Ishikawa (cell line): ENCODE measurements around the gene EPN2.

Experiments used
- CEBPB ChIP-seq: IDR thresholded peaks from 2 replicates; pipeline ENCODE4 v1.6.1; 2012
- CREB1 ChIP-seq: IDR thresholded peaks from 2 replicates; pipeline ENCODE4 v1.6.1; 2012; ENCODE audit warnings: low read depth
- EGR1 ChIP-seq: IDR thresholded peaks from 2 replicates; pipeline ENCODE4 v1.6.1; 2012
- EP300 ChIP-seq: IDR thresholded peaks from 2 replicates; pipeline ENCODE4 v1.6.1; 2012; ENCODE audit warnings: borderline replicate concordance
- FOXM1 ChIP-seq: IDR thresholded peaks from 2 replicates; pipeline ENCODE4 v1.6.1; 2012; ENCODE audit warnings: low read depth, borderline replicate concordance
- NFIC ChIP-seq: IDR thresholded peaks from 2 replicates; pipeline ENCODE4 v1.6.1; 2012
- RAD21 ChIP-seq: IDR thresholded peaks from 2 replicates; pipeline ENCODE4 v1.6.1; 2012; ENCODE audit warnings: low read depth
- TAF1 ChIP-seq: IDR thresholded peaks from 2 replicates; pipeline ENCODE4 v1.6.1; 2012; ENCODE audit warnings: low read depth, mild to moderate bottlenecking
- TCF12 ChIP-seq: IDR thresholded peaks from 2 replicates; pipeline ENCODE4 v1.6.1; 2012; ENCODE audit warnings: low read depth
- TEAD4 ChIP-seq: IDR thresholded peaks from 2 replicates; pipeline ENCODE4 v1.6.1; 2012
- YY1 ChIP-seq: IDR thresholded peaks from 2 replicates; pipeline ENCODE4 v1.6.1; 2012; ENCODE audit warnings: low read depth
- ZBTB7A ChIP-seq: IDR thresholded peaks from 2 replicates; pipeline ENCODE4 v1.6.1; 2012; ENCODE audit warnings: low read depth
- TF ChIP-seq, protein P1 (sequence below): IDR thresholded peaks from 2 replicates; pipeline ENCODE4 v1.6.1; 2012
- TF ChIP-seq, protein P2 (sequence below): IDR thresholded peaks from 2 replicates; pipeline ENCODE4 v1.6.1; 2012; ENCODE audit warnings: low read depth, mild to moderate bottlenecking
- TF ChIP-seq, protein P3 (sequence below): IDR thresholded peaks from 2 replicates; pipeline ENCODE4 v1.6.1; 2012

Gene EPN2

DNA sequence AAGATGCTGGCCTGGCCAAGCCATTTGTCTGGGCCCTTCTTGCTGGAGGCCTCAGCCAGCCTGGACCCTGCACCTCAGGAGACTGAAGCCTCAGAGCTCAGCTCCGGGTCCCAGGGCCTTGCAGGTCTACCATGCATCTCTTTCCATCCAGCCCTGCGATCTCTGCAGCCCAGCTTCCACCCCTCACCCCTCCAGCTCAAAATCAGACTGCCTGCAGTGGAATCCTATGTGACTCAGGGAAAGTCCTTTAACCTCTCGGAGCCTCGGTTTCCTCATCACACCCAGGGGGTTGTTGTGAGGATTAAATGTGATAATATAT is 128.3 kb downstream of the EPN2 start:
- no peak for TF ChIP-seq CREB1
- TF ChIP-seq TCF12, result no peak

DNA sequence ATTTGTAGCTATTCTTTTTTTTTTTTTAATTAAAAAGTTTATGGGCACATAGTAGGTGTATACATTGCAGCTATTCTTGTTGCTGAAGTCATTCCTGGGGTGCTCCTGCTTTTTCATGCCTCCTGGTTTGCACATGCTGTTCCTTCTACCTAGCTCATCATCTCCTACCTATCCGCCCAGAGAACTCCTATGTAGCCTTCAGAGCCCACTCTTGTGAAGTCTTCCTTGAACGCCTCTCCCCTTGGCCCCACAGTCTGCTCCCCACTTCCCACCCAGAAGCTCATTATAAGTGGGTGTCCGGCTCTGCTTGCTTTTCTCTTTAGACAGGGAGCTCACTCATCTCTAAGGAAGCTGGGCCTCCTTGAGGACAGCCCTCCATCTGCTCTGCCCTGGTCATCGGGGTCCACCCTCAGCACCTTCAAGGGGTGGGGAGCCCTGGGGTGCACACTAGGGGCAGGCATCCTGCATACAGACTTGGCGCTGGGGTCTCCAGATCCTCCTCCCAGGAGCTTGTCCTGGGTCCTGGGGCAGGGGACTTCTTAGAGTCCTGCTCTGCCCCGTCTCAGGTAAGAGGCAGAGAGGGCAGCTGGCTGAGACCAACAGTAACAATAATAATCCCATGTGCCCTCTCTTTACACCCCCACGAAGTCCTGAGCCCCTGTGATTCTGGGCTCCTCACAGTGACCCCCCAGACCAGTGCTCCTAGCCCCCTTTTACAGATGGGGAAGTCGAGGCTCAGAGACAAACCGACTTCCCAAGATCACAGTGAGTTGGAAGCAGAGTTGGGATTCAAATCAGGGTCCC is 128.9 kb downstream of the EPN2 start:
- TF ChIP-seq, protein P1, sequence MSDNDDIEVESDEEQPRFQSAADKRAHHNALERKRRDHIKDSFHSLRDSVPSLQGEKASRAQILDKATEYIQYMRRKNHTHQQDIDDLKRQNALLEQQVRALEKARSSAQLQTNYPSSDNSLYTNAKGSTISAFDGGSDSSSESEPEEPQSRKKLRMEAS, result no peak
- TF ChIP-seq FOXM1, result no peak

DNA sequence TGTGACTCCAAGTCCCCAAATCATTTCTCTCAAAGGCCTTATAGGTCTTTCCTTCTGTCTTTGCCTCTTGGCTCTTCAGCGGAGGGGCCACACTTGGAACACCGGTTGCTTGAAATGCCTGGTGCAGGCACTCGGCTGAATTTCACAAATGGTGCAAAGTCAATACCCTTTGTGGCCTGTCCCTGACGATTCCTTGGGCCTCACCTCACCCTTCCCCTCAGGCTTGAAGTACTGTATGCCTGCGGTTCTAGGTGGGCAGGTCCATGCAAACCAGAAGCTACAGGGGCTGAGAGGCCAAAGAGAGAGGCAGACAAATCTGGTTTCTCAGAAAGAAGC is 129.4 kb downstream of the EPN2 start:
- TF ChIP-seq, protein P2, sequence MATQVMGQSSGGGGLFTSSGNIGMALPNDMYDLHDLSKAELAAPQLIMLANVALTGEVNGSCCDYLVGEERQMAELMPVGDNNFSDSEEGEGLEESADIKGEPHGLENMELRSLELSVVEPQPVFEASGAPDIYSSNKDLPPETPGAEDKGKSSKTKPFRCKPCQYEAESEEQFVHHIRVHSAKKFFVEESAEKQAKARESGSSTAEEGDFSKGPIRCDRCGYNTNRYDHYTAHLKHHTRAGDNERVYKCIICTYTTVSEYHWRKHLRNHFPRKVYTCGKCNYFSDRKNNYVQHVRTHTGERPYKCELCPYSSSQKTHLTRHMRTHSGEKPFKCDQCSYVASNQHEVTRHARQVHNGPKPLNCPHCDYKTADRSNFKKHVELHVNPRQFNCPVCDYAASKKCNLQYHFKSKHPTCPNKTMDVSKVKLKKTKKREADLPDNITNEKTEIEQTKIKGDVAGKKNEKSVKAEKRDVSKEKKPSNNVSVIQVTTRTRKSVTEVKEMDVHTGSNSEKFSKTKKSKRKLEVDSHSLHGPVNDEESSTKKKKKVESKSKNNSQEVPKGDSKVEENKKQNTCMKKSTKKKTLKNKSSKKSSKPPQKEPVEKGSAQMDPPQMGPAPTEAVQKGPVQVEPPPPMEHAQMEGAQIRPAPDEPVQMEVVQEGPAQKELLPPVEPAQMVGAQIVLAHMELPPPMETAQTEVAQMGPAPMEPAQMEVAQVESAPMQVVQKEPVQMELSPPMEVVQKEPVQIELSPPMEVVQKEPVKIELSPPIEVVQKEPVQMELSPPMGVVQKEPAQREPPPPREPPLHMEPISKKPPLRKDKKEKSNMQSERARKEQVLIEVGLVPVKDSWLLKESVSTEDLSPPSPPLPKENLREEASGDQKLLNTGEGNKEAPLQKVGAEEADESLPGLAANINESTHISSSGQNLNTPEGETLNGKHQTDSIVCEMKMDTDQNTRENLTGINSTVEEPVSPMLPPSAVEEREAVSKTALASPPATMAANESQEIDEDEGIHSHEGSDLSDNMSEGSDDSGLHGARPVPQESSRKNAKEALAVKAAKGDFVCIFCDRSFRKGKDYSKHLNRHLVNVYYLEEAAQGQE, result no peak
- TF ChIP-seq FOXM1 (no peak), YY1 (no peak), TCF12 (no peak)

DNA sequence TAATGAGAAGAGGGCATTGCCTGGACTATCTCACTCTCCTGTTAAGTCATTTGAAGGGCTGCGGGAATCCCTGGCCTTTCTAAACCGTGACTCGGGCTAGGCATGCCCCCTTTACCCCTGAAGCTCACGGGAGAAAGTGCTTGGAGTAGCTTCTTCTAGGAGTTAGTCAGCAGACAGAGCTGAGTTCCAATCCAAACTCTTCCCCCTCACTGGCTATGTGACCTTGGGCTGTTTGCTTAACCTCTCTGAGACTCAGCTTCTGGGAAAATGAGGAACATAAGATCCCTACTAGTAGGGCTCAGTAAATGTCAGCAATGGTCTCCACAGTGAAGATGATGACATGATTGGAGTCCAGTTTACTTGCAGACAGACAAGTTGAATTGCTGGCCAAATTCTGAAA is 131.1 kb downstream of the EPN2 start:
- TF ChIP-seq YY1 (no peak), FOXM1 (no peak), ZBTB7A (no peak), EGR1 (no peak), TCF12 (no peak), TAF1 (no peak), EP300 (no peak), RAD21 (no peak), CEBPB (no peak)
- TF ChIP-seq, protein P1, result no peak
- TF ChIP-seq, protein P3, sequence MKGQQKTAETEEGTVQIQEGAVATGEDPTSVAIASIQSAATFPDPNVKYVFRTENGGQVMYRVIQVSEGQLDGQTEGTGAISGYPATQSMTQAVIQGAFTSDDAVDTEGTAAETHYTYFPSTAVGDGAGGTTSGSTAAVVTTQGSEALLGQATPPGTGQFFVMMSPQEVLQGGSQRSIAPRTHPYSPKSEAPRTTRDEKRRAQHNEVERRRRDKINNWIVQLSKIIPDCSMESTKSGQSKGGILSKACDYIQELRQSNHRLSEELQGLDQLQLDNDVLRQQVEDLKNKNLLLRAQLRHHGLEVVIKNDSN, result no peak

DNA sequence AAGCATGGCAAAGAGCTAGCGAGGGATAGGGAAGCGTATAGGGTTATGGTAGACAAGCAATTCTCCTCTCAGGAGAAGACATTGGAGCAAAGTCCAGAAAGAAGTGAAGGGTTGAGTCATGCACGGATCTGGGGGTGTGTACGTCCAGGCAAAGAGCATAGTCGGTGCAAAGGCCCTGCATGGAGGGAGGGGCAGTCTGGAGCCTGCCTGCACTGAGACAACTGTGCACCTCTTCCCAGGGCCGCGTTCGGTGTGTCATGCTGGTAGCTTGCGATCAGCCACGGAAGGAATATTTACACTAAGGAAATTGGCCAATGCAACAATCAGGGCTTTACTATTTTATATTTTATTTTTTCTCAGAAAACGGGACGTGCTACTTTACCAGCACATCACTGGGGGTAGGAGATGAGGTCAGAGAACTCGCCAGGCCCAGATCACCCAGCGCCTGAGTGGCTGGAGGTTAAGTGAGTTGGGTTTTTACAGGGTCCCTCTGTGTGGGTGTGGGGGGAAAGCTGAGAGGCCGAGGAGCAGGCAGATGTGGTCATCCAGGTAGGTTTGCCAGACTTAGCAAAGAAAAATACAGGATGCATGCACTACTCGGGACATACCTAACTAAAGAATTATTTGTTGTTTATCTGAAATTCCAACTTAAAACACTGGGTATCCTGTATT is 132.1 kb downstream of the EPN2 start:
- TF ChIP-seq TAF1, result no peak

DNA sequence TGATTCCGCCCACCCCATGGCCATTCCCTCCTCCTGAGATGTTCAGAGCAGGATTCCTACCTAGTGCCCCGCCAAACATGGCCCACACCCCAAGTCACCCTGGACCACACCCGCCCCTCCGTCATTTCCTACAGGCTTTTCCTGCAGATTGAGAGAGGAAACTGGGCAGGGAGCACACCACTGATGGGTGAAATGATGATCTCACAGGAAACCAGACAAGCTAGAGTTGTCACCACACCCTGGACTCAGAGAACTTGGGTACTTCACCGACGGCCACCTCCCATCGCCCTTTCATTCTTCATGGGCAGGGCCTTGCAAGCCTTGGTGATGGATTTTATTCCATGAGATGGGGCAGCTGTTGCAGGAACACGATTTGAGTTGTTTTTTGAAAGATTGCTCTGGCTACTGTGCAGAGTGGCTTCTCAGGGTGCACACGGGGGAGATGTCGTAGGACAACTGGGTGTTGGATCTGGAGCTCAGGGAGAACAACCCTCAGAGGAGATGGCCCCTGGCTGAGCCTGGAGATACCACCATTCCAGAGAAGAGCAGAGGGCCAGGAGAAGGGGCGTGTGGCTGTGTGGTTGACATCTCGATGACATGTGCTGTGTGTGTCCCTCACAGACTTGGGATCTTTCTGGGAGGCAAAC is 132.8 kb downstream of the EPN2 start:
- TF ChIP-seq FOXM1 (no peak), CREB1 (no peak), RAD21 (no peak), YY1 (no peak), TAF1 (no peak)

DNA sequence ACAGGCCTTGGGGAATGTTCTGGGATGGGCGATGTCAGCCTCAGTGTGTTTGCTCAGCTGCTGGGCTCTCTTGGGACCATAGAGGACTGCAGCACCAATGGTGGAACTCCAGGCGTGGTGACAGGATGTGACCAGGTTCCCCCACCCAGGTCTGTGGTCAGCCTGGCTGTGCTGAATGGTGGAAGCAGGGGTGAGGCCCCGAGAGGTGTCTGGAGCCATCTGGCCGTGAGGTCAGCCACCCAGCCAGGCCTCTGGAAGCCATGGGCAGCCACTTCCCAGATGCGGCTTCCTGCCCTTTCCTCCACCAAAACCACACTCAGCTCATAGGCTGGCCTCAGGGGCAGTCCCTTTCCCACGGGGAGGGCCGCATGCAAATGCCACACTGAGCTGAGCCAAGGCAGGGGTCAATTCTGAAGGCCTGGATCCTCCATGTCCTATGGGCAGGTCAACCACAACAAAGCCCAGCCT is 133.4 kb downstream of the EPN2 start:
- no peak for TF ChIP-seq TEAD4
- no peak for TF ChIP-seq TAF1
- no peak for TF ChIP-seq FOXM1
- no peak for TF ChIP-seq CREB1
- TF ChIP-seq NFIC, result no peak
- TF ChIP-seq, protein P1, result no peak
- TF ChIP-seq EGR1, result no peak
- no peak for TF ChIP-seq ZBTB7A
- no peak for TF ChIP-seq YY1
- TF ChIP-seq, protein P2, result no peak
- no peak for TF ChIP-seq CEBPB
- TF ChIP-seq, protein P3, result no peak
- TF ChIP-seq TCF12, result no peak
- no peak for TF ChIP-seq EP300
- TF ChIP-seq RAD21, result no peak
